HCT116 (cell line): ENCODE data around the gene TNRC6C. TPM values are rescaled to one million over a fixed set of nuclear protein-coding genes. Genes with fewer than 3 reads are reported as not detected.

Experiments
- ATAC-seq: fragments of 200-7000 bp; cut with Tn5 transposase; 2 replicates; pipeline ENCODE4 v1.9.1; 2020; ENCODE audit warnings: mild to moderate bottlenecking, moderate library complexity
- BruUV-seq: library from RNA; stranded (reverse); fragments of 400-500 nt; replicated peaks from 2 replicates; lab custom pipeline; 2021; lab: Mats Ljungman, UMichigan
- CTCF ChIA-PET: fragments of 300-600 bp; sonication (Branson Sonifier 250); formaldehyde crosslinking; loops from one replicate; lab custom pipeline; 2021; ENCODE audit warnings: antibody characterized with exemption; lab: Charles Lee
- POLR2A ChIA-PET: fragments of 300-600, 350-600 bp; sonication (Branson Sonifier 250); formaldehyde crosslinking; loops from one replicate; lab custom pipeline; 2021; ENCODE audit warnings: antibody characterized with exemption; lab: Charles Lee
- RAD21 ChIA-PET, 2 experiments: fragments of 300-600 bp; sonication (Branson Sonifier 250); formaldehyde crosslinking; loops; one replicate each; lab custom pipeline; 2023; ENCODE audit warnings: low total read pairs in 2 of 2; ENCODE audit not compliant: uncharacterized antibody in 2 of 2, unreplicated experiment in 2 of 2, low non-redundant PET in 1 of 2; lab: Charles Lee
- DNase-seq: peaks from one replicate; pipeline ENCODE4 v3.0.0-alpha.2; 2010; ENCODE audit warnings: low read depth, low spot score
- H2AFZ ChIP-seq: fragments of 200-600 bp; shearing (Covaris generic), sonication (generic); 2 replicates; pipeline ENCODE4 v1.6.1; 2017; ENCODE audit warnings: low read depth, mixed run types, mixed read lengths, antibody characterized with exemption, low read length; ENCODE audit not compliant: poor library complexity, severe bottlenecking
- H3K27ac ChIP-seq: 2 replicates; pipeline ENCODE4 v1.5.1; 2012; ENCODE audit warnings: low read depth, low read length
- H3K27me3 ChIP-seq: fragments of 200-600 bp; sonication (generic); 2 replicates; pipeline ENCODE4 v1.6.1; 2016; ENCODE audit warnings: mixed run types, low read length, mixed read lengths; ENCODE audit not compliant: insufficient read depth
- H3K36me3 ChIP-seq, 2 experiments: fragments of 200-500 bp in 1 of 2; fragments of 200-600 bp in 1 of 2; sonication (Bioruptor generic) in 1 of 2; sonication (generic) in 1 of 2; 2 replicates each; pipeline versions ENCODE4 v1.5.1 to v1.6.1; 2014 to 2016; ENCODE audit warnings: low read length in 2 of 2, inconsistent platforms in 1 of 2, mixed read lengths in 1 of 2, mixed run types in 1 of 2; ENCODE audit not compliant: insufficient read depth in 2 of 2, control insufficient read depth in 1 of 2
- H3K4me1 ChIP-seq, 2 experiments: fragments of 200-600 bp in 1 of 2; sonication (generic) in 1 of 2; 2 replicates each; pipeline versions ENCODE4 v1.5.1 to v1.6.1; 2012 to 2017; ENCODE audit warnings: low read length in 2 of 2, inconsistent platforms in 1 of 2, mild to moderate bottlenecking in 1 of 2, mixed read lengths in 1 of 2, mixed run types in 1 of 2, moderate library complexity in 1 of 2; ENCODE audit not compliant: insufficient read depth in 2 of 2, control insufficient read depth in 1 of 2
- H3K4me2 ChIP-seq: fragments of 200-600 bp; sonication (generic); 2 replicates; pipeline ENCODE4 v1.6.1; 2017; ENCODE audit warnings: mixed run types, low read length, mixed read lengths
- H3K4me3 ChIP-seq, 2 experiments: fragments of 200-600 bp in 1 of 2; sonication (generic) in 1 of 2; replicated peaks in 1 of 2; 2 replicates each; pipeline ENCODE4 v1.5.1; 2011 to 2016; ENCODE audit warnings: low read length in 2 of 2, control low read depth in 1 of 2, low read depth in 1 of 2, mild to moderate bottlenecking in 1 of 2, mixed read lengths in 1 of 2, mixed run types in 1 of 2
- H3K79me2 ChIP-seq: fragments of 200-600 bp; sonication (generic); 2 replicates; pipeline ENCODE4 v1.6.1; 2017; ENCODE audit warnings: mild to moderate bottlenecking, mixed run types, low read length, moderate library complexity, mixed read lengths; ENCODE audit not compliant: insufficient read depth
- H3K9ac ChIP-seq: fragments of 200-600 bp; sonication (generic); 2 replicates; pipeline ENCODE4 v1.6.1; 2016; ENCODE audit warnings: low read length, mixed read lengths
- H3K9me2 ChIP-seq: fragments of 200-600 bp; sonication (generic), shearing (Covaris generic); 2 replicates; pipeline ENCODE4 v1.6.1; 2017; ENCODE audit warnings: mixed run types, mild to moderate bottlenecking, moderate library complexity; ENCODE audit not compliant: insufficient read depth
- H3K9me3 ChIP-seq, 2 experiments: fragments of 200-500 bp in 1 of 2; fragments of 200-600 bp in 1 of 2; sonication (Bioruptor generic) in 1 of 2; sonication (generic) in 1 of 2; 2 replicates each; pipeline ENCODE4 v1.6.1; 2014 to 2017; ENCODE audit warnings: low read length in 2 of 2, mixed read lengths in 2 of 2, inconsistent platforms in 1 of 2, low read depth in 1 of 2, mild to moderate bottlenecking in 1 of 2, mixed run types in 1 of 2, moderate library complexity in 1 of 2; ENCODE audit not compliant: control insufficient read depth in 1 of 2, insufficient read depth in 1 of 2
- H4K20me1 ChIP-seq: fragments of 200-600 bp; sonication (generic), shearing (Covaris generic); 2 replicates; pipeline ENCODE4 v1.6.1; 2017; ENCODE audit warnings: mixed run types, mild to moderate bottlenecking, moderate library complexity; ENCODE audit not compliant: insufficient read depth
- CBX3 ChIP-seq: IDR thresholded peaks from 2 replicates; pipeline ENCODE4 v1.6.1; 2012; ENCODE audit warnings: low read depth
- CTCF ChIP-seq, 3 experiments: fragments of 200-600 bp in 1 of 3; sonication (generic) in 1 of 3; IDR thresholded peaks in 2 of 3; conservative IDR thresholded peaks in 1 of 3; 2 replicates each; pipeline ENCODE4 v1.5.1; 2012 to 2017; ENCODE audit warnings: low read depth in 2 of 3, low read length in 2 of 3, antibody characterized with exemption in 1 of 3, borderline replicate concordance in 1 of 3, control low read depth in 1 of 3, mild to moderate bottlenecking in 1 of 3, mixed read lengths in 1 of 3, mixed run types in 1 of 3, moderate library complexity in 1 of 3; ENCODE audit not compliant: insufficient read depth in 1 of 3
- JUND ChIP-seq: IDR thresholded peaks from 2 replicates; pipeline ENCODE4 v1.6.1; 2012
- MAX ChIP-seq: IDR thresholded peaks from 2 replicates; pipeline ENCODE4 v1.6.1; 2012
- POLR2A ChIP-seq: IDR thresholded peaks from 2 replicates; pipeline ENCODE4 v1.7.0; 2011; ENCODE audit warnings: borderline replicate concordance; ENCODE audit not compliant: insufficient read depth, insufficient read length; ENCODE audit errors: extremely low read depth
- POLR2AphosphoS5 ChIP-seq: IDR thresholded peaks from 2 replicates; pipeline ENCODE4 v1.6.1; 2011; ENCODE audit warnings: mild to moderate bottlenecking, low read depth, low read length, moderate library complexity
- RAD21 ChIP-seq: IDR thresholded peaks from 2 replicates; pipeline ENCODE4 v1.6.1; 2012; ENCODE audit warnings: low read depth, mild to moderate bottlenecking
- SIN3A ChIP-seq: IDR thresholded peaks from 2 replicates; pipeline ENCODE4 v1.6.1; 2012; ENCODE audit warnings: low read depth
- SRF ChIP-seq: IDR thresholded peaks from 2 replicates; pipeline ENCODE4 v1.6.1; 2012; ENCODE audit warnings: low read depth
- TCF7L2 ChIP-seq: IDR thresholded peaks from 2 replicates; pipeline ENCODE4 v1.7.0; 2011; ENCODE audit warnings: borderline replicate concordance, inconsistent platforms; ENCODE audit not compliant: insufficient read depth, insufficient read length; ENCODE audit errors: extremely low read depth
- intact Hi-C: fragments of 100-400 bp; cut with micrococcal nuclease; formaldehyde crosslinking; loops from 2 replicates; pipeline ENCODE4 v1.10.0; 2022
- total RNA-seq: library from RNA; stranded (reverse); gene quantifications from one replicate; pipeline ENCODE4 v1.2.1, GENCODE V29; 2021; ENCODE audit not compliant: unreplicated experiment
- TF ChIP-seq, protein P1 (sequence below): IDR thresholded peaks from 2 replicates; pipeline ENCODE4 v1.6.1; 2011; ENCODE audit warnings: mild to moderate bottlenecking, low read length, moderate library complexity; ENCODE audit not compliant: insufficient replicate concordance; ENCODE audit errors: extremely low read depth

TNRC6C gene
- total RNA-seq, 1 experiment from 2014 or later, result 23.4 TPM

GRCh38 chr17:78134899-78135385, 176.4 kb downstream of the TNRC6C start:
- POLR2A ChIA-PET, result interaction anchor here (1.3 to 1.6 kb wide), 2 partner anchors 41 to 52 kb away, joined by 3 to 5 read pairs; partner anchors contain the start of genes AFMID and TK1
- ATAC-seq (no peak), DNase-seq (no peak)
- Histone ChIP-seq H3K9me2 (no peaks in the 10 kb centered on the region), H3K79me2 (no peaks in the 10 kb centered on the region), H3K27ac (no peak overlapping the region), H3K4me1 (peaks cover 41 to 76% of the 10 kb centered on the region in 2 experiments), H3K4me2 (no peak overlapping the region; the same call in 1 of the 2 replicates), H2AFZ (no peak overlapping the region), H3K9ac (no peak overlapping the region), H4K20me1 (no peaks in the 10 kb centered on the region), H3K36me3 (no peaks in the 10 kb centered on the region), H3K9me3 (no peaks in the 10 kb centered on the region), H3K4me3 (no peak overlapping the region), H3K27me3 (no peaks in the 10 kb centered on the region)
- TF ChIP-seq, protein P1, sequence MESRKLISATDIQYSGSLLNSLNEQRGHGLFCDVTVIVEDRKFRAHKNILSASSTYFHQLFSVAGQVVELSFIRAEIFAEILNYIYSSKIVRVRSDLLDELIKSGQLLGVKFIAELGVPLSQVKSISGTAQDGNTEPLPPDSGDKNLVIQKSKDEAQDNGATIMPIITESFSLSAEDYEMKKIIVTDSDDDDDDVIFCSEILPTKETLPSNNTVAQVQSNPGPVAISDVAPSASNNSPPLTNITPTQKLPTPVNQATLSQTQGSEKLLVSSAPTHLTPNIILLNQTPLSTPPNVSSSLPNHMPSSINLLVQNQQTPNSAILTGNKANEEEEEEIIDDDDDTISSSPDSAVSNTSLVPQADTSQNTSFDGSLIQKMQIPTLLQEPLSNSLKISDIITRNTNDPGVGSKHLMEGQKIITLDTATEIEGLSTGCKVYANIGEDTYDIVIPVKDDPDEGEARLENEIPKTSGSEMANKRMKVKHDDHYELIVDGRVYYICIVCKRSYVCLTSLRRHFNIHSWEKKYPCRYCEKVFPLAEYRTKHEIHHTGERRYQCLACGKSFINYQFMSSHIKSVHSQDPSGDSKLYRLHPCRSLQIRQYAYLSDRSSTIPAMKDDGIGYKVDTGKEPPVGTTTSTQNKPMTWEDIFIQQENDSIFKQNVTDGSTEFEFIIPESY, result no peak
- TF ChIP-seq TCF7L2 (no peak), CTCF (IDR thresholded peaks at IDR 0.05 in 2 of 3, conservative IDR thresholded peaks at IDR 0.05 in 1 of 3; ENCODE audit: borderline replicate concordance in 1 of 3, insufficient read depth in 1 of 3, low read depth in 2 of 3, low read length in 2 of 3) (no peak), POLR2A (no peak), RAD21 (no peak), SRF (no peak), JUND (no peak), CBX3 (no peak), POLR2AphosphoS5 (no peak), MAX (no peak), SIN3A (no peak)
- no TSS peak for BruUV-seq
- CTCF ChIA-PET, result interaction anchor here (0.9 to 2.1 kb wide), 4 partner anchors 10 to 64 kb away, joined by 3 to 8 read pairs (median 4); no protein-coding TSS in a partner anchor
- intact Hi-C loops, result loop anchor here (1.0 kb wide), 1 partner anchor 116 kb away; no protein-coding TSS in a partner anchor
- RAD21 ChIA-PET, result no interaction called here
